Suppressor macrophage (primary cell): Measurements from ENCODE around the gene UBE2I.

Experiments
- DNase-seq, 4 experiments: peaks; one replicate each; pipeline ENCODE4 v3.0.0-alpha.2; 2020 to 2022

Gene UBE2I

GRCh38 chr16:1330931-1331711 is 21.7 kb downstream of the UBE2I start:
- no peak for DNase-seq

- peak; percentile 11 to 72 (median 54) for DNase-seq
These were observed 22.5 kb downstream of the UBE2I start for GRCh38 chr16:1331712-1332617.

GRCh38 chr16:1332618-1333148 is 23.2 kb downstream of the UBE2I start:
- DNase-seq: no peak

GRCh38 chr16:1333149-1333812 is 23.8 kb downstream of the UBE2I start, which contains the start of gene BAIAP3:
BAIAP3 (plus strand) TSS chr16:1333645; CDS start chr16:1338550, 4,905 bp downstream.
- peak; percentile 61 to 85 (median 72) for DNase-seq

DNA sequence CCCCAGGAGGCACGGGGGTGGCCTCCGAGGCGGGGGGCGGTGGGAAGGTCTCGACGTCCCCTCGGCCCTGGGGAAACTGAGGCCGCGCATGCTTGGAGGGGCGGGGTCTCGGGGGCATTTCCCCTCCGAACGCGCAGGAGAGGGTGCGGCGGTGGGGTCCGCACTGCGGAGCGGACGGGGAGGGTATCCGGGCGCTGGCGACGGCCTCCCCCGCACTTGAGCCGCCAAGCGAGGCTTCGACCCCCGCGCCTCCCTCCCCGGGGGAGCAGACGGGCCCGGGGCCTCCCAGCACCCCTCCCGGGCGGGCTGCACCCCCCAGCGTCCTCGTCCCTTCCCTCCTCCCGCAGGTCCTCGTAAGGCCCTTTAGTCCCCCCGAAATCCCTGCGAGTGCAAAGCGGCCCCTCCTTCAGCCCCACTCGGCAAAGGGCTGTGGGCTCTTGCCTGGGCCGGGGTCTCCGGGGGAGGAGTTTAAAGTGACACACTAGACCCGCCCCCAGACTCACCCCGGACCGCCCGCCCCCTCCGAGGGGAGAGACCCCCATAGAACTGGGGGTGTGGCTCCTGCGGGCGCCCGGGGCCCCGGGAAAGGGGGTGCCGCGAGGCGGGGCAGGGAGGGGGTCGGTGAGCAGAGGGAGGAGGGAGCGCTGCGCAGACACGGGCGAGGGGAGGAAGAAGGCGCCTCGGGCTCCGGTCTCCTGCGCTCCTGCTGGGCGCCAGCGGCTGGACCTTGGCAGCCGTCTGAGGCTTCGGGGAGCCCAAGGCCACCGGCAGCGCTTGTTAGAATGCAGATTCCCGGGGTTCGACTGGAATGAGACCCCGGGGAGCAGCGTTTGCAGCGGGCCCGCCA is 24.6 kb downstream of the UBE2I start:
- DNase-seq: peak in 1 of 4 experiments; percentile 32

DNA sequence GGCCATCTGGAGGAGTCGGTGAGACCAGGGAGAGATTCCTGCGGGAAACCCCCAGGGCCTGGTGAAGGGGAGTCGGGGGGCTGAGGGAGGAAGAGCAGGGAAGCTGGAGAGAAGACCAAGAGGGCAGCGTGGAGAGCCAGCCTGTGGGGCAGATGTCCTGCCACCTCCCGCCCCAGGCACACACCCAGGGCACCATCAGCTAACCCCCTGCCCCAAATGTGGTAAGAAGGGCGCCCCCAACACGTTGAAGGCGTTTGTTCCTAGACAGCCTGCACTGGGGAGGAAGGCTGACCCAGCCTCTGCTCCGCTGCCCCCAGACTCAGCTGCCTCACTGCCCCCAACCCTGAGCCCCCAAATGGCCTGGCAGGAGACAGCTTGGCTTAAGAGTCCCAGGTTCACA is 25.3 kb downstream of the UBE2I start:
- DNase-seq: no peak

DNA sequence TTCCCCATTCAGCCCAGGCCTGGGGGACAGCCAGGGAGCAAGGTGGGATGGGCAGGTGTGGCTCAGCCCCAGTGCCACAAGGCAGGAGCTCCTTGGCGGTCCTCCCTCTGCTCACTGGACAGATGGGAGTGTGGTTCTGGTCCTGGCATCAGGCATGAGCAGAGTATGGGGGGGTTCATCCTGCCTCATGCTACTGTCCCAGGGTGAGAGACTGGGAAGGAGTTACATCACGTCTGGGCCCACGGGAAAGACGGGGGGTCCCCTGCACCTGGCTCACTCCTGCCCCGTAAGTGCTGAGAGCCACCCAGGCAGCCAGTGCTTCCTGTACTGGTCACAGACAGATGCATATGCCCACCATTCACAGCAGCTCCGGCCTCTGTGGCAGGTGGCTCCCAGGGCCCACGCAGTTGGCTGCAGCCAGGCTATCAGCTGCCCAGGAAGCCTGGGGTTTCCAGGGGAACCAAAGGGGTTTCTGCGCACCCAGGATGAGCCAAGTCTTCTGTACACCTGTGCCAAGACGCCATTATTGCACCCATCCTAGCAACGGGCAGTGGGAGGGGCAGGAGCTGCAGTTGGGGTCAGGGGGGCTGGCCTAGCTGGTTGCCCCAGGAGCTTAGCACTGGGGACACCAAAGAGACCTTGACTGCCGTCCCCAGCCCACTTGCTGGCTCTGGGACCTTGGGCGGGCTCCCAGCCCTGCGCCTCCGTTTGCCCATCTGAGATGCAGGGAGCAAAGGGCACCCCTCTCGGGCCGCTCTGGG is 26.0 kb downstream of the UBE2I start:
- no peak for DNase-seq

DNA sequence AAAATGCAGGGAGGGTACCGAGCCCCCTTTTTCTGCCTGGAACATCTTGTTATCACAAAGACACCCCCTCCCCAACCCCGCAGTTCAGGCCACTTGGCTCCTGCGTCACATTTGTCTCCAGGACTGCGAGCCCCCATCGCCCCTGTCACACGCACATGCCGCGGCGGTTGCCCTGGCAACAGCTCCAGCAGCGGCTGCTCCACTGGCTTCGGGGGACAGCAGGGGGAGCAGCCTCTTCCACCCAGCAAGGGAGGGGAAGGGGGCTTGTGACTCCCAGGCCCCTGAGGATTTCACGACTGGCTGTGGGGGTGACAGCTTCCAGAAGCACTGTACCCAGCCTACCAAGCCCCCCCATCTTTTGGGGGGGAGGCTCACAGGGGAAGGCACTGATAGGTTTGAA is 26.6 kb downstream of the UBE2I start:
- no peak for DNase-seq

DNA sequence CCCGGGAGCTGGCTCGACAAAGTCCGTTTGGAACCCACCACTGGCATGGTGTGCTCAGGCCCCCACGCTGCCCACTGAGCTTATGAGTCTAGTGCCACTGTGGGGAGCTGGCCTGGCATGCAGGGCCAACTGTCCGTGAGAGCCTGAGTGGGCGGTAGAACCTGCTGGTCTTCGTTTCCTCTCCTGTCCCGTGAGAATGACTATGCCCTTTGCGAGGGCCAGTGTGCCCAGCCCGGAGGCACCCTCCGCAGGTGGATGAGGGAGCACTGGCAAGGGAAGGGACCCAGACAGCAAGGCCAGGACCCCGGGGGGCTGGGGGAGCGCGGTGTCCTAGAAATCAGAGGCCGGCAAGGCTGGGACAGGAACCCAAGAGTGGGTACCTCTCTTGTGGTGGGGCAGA is 27.2 kb downstream of the UBE2I start:
- DNase-seq: peak in 3 of 4 experiments; percentile 19 to 58 (median 33)

- DNase-seq: no peak
These were observed 28.1 kb downstream of the UBE2I start for GRCh38 chr16:1337486-1337885.

- DNase-seq: peak in 2 of 4 experiments; percentile 38 to 63
These were observed 28.8 kb downstream of the UBE2I start for GRCh38 chr16:1338119-1338730.

DNA sequence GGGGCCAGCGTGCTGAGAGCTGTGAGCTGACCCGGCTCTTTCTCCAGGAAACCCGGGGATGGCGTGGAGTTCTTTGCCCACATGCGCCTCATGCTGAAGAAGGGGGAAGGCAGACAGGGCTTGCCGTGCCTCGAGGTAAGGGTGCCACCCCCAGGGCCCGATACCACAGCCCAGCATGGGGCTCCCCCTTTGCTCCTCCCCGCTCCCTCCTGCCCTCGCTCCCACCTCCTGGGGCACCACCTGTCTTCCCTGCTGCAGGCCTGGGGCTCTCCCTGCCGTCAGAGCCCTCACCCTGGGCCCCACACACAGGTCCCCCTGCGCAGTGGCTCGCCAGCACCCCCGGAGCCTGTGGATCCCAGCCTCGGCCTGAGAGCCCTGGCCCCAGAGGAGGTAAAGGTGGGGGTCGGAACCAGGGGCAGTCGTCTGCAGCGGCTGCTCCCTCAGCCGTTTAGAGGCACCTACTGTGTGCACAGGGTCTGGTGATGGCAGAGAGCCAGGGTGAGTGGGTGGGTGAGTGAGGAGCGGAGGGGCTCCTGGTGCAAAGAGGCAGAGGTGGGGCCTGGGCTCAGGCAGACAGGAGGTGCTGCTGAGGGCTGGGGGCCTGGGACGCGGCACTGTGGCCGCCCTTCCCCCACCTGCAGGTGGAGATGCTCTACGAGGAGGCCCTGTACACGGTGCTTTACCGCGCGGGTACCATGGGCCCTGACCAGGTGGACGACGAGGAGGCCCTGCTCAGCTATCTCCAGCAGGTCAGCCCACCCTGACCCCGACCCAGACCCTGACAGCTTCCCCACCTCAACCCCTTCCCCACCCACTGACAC is 29.6 kb downstream of the UBE2I start:
- no peak for DNase-seq

- DNase-seq: no peak
These were observed 31.5 kb downstream of the UBE2I start for GRCh38 chr16:1340730-1341494.

GRCh38 chr16:1341495-1342420 is 32.3 kb downstream of the UBE2I start:
- no peak for DNase-seq

DNA sequence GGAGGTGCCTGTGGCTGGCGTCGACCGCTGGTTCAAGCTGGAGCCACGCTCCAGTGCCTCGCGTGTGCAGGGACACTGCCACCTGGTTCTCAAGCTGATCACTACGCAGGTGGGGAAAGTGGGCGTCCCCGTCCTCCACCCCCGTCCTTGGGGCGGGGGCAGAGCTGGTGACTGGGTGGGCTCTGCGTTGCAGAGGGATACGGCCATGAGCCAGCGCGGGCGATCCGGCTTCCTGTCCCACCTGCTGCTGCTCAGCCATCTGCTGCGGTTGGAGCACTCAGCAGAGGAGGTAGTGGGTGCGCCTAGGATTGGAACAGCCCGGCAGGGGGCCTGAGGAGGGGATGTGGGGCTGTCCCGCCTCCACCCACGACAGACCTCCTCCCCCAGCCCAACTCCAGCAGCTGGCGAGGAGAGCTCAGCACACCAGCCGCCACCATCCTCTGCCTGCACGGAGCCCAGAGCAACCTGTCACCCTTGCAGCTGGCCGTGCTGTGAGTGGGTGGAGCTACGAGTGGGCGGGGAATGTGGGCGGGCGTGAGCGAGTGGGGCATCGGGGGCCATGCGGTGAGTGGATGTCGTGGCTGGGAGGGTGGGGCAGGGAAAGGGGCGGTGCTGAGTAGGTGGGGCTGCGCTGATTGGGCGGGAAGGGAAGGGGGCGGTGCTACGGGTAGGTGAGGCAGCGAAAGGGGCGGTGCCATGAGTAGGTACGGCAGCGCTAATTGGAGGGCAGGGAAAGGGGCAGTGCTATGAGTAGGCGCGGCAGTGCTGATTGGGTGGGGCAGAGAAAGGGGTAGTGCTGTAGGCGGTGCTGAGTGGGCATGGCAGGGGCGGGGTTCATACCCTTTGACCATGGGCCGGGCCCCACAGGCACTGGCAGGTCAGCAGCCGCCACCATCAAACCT is 33.3 kb downstream of the UBE2I start:
- DNase-seq: peak; percentile 93 to 95 (median 95)
